AG10803 (cell line): ENCODE data around the gene ANO6.
A peak's percentile ranks its signal among the peaks of the same experiment; 100 is the strongest.

ENCODE experiments used
- DNase-seq: peaks from one replicate; pipeline ENCODE4 v3.0.0; 2010; ENCODE audit warnings: low read depth
- H3K4me3 ChIP-seq: 2 replicates; pipeline ENCODE4 v1.5.1; 2011; ENCODE audit warnings: mild to moderate bottlenecking, low read length, control low read depth
- CTCF ChIP-seq: conservative IDR thresholded peaks from 2 replicates; pipeline ENCODE4 v1.5.1; 2011; ENCODE audit warnings: mild to moderate bottlenecking, low read length, control low read depth, inconsistent platforms

Gene ANO6

DNA sequence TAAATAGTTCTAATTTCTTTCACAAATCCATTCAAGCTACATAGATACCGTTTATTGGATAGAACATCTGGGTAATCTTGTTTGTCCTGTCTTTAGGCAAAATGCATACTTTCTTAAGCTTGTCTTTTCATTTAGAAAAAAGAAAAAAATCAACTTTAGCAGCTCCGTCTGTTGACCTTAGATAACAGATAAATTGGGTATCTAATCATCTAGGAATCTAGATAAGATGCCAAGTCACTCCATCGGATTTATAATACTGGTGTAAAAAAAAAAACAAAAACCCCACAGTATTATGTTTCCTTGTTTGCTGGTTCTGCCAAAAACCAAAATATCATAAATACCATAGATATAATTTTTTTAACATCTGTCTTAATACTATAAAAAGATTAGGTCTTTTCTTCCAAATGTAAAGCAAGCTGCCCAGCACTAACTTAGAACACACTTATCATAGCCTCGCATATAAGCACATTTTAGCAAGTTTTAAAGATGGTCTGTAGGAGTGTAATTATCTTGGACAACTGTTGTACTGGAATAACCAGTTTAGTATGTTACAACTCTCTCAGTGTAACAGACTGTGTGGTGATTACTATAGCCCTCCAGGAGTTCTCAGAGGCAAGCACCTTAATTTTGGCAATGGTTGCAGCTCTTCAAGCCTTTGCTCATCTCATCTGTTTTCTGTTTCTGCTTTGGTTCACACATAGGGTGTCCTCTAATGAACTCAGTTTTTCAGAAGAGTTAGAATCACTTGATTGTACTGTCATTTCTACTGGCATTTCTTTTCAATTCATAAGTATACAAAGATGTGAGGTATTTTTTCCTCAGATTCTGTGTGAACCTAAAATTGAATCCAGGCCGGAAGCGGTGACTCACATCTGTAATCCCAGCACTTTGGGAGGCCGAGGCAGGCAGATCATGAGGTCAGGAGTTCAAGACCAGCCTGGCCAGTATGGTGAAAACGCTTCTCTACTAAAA, 83.1 kb downstream of the ANO6 start:
- no peak for TF ChIP-seq CTCF
- DNase-seq: peak; percentile 91
- no peak overlapping the region for H3K4me3 ChIP-seq

GRCh38 chr12:45302621-45303369, 86.9 kb downstream of the ANO6 start:
- no peak for TF ChIP-seq CTCF

GRCh38 chr12:45303945-45304344, 88.0 kb downstream of the ANO6 start:
- H3K4me3 ChIP-seq: no peak overlapping the region
- TF ChIP-seq CTCF: no peak
- peak; percentile 74 for DNase-seq

More at GRCh38 chr12:45302621-45303369, 86.9 kb downstream of the ANO6 start:
- no peak overlapping the region for H3K4me3 ChIP-seq
- peak; percentile 29 for DNase-seq

- TF ChIP-seq CTCF: no peak
- no peak for DNase-seq
- H3K4me3 ChIP-seq: no peak overlapping the region
These were observed 88.8 kb downstream of the ANO6 start for GRCh38 chr12:45304514-45305178.

DNA sequence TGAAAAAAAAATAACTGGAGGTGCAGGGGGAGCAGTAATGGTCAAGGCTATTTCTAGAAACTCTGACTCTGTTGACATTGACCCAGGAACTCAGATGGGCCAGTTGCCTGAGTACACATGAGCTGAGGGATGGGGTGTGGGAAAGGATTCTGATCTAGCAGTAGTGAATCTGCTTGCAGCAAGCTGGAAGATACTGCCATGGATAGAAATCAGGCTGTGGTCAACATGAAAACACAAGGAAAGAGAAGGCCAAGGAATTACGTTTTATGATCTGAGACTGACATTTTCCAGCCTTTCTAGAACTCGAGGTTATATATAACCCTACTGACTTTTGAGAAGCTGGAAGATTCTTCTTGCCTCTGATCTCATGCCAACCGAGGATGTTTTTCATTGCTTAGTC, 90.0 kb downstream of the ANO6 start:
- peak; percentile 82 for DNase-seq
- H3K4me3 ChIP-seq: no peak overlapping the region
- TF ChIP-seq CTCF: no peak

GRCh38 chr12:45309836-45310626, 94.1 kb downstream of the ANO6 start:
- peak; percentile 40 for TF ChIP-seq CTCF
- H3K4me3 ChIP-seq: no peak overlapping the region
- peak; percentile 96 for DNase-seq
